AG10803 (cell line): ENCODE results near the gene MAN2A2.

Source experiments
- DNase-seq: peaks from one replicate; pipeline ENCODE4 v3.0.0; 2010; ENCODE audit warnings: low read depth
- H3K4me3 ChIP-seq: 2 replicates; pipeline ENCODE4 v1.5.1; 2011; ENCODE audit warnings: mild to moderate bottlenecking, low read length, control low read depth
- TF ChIP-seq, protein P1 (sequence below): conservative IDR thresholded peaks from 2 replicates; pipeline ENCODE4 v1.5.1; 2011; ENCODE audit warnings: mild to moderate bottlenecking, low read length, control low read depth, inconsistent platforms

Gene MAN2A2

DNA sequence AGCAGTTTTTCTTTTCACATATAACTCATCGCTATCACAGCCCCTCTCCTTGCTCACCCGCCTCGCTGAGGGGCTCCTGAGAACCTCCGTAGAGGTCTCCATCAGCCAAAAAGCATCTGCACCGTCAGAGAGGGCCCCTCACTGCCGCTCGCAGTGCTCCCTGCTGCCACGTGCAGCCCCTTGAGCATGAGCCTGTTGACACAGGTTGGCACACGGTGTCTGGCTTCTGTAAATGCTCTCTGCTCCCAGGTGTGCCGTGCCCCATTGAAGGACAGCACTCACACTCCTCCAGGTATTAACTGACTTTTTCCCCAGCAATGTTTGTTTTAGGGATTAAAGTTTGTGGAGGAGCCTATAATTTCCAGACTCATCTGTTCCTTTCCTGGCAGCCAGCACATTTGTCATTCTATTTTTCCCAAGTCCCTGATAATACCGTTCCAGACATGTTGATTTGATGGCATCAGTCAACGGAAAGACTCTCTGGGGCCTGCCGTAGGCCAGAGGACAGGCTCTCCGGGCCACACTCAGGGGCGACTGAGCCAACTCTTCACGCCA lies 36.9 kb upstream of the MAN2A2 start:
- no peak overlapping the region for H3K4me3 ChIP-seq
- DNase-seq, result no peak
- TF ChIP-seq, protein P1, sequence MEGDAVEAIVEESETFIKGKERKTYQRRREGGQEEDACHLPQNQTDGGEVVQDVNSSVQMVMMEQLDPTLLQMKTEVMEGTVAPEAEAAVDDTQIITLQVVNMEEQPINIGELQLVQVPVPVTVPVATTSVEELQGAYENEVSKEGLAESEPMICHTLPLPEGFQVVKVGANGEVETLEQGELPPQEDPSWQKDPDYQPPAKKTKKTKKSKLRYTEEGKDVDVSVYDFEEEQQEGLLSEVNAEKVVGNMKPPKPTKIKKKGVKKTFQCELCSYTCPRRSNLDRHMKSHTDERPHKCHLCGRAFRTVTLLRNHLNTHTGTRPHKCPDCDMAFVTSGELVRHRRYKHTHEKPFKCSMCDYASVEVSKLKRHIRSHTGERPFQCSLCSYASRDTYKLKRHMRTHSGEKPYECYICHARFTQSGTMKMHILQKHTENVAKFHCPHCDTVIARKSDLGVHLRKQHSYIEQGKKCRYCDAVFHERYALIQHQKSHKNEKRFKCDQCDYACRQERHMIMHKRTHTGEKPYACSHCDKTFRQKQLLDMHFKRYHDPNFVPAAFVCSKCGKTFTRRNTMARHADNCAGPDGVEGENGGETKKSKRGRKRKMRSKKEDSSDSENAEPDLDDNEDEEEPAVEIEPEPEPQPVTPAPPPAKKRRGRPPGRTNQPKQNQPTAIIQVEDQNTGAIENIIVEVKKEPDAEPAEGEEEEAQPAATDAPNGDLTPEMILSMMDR, result no peak

DNA sequence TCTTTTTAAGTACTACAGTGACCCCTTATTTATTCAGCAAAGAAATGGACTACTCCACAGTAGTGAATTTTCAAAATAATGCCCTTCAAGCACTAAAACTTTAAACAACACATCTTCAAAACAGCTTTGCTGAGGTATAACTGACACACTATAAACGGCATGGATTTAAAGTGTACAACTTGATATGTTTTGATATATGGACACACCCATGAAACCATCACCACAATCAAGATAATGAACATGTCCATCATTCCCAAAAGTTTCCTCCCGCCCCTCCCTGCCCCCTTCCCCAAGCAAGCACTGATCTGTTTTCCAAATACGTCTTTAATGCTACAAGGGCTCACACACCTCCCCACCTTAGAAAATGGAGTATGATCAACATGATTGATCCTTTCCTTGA lies 36.3 kb upstream of the MAN2A2 start:
- TF ChIP-seq, protein P1, result no peak
- no peak for DNase-seq

DNA sequence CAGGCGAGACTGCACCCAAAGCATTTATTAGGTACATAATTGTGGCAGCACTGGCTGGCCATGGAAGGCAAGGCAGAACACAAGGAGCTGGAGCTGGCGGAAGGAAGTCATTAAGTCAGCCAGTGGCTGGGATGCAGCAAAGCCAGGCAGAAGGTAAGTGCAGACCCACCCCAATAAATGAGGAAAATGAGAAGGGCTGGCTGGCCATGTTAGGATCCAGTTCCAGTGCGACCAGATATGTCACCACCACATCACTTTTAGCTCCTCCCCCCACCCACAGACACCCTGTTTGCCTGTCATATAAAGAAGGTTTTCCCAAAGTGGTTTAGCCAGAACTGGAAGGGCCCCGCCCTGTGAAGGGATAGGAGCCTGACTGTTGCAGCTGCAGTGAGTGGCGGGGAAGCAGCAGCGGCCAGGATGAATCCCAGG lies 34.8 kb upstream of the MAN2A2 start, which contains the start of gene FURIN:
Gene FURIN (plus strand): TSS at position 328 of the 429 bp plus-strand sequence. CDS start 7,153 bp downstream, outside the sequence.
- no peak for DNase-seq
- no peak within 1 kb of the TSS for H3K4me3 ChIP-seq

More for the DNA sequence above, 36.3 kb upstream of the MAN2A2 start:
- no peak overlapping the region for H3K4me3 ChIP-seq

DNA sequence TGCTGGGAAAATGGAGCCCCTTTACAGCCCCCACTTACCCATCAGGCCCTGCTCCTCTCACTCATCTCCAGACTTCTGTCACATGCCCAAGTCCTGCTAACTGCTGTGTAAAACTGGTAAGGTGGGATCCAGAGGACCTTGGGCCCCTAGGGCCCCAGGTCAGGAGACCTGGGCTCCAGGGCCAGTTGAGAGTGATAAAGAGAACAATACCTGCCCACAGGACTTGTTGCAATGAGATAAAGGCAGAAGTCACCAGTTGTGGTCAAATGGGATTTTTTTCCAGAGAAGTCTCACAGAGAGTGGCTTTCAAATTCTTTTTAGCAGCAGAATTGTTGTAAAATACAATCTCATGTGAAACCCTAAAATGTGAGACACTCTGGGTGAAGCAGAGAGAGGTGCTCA lies 34.0 kb upstream of the MAN2A2 start:
- no peak for DNase-seq
- TF ChIP-seq, protein P1, result no peak
- no peak overlapping the region for H3K4me3 ChIP-seq

More for the DNA sequence above, 34.8 kb upstream of the MAN2A2 start, which contains the start of gene FURIN:
- TF ChIP-seq, protein P1, result no peak

DNA sequence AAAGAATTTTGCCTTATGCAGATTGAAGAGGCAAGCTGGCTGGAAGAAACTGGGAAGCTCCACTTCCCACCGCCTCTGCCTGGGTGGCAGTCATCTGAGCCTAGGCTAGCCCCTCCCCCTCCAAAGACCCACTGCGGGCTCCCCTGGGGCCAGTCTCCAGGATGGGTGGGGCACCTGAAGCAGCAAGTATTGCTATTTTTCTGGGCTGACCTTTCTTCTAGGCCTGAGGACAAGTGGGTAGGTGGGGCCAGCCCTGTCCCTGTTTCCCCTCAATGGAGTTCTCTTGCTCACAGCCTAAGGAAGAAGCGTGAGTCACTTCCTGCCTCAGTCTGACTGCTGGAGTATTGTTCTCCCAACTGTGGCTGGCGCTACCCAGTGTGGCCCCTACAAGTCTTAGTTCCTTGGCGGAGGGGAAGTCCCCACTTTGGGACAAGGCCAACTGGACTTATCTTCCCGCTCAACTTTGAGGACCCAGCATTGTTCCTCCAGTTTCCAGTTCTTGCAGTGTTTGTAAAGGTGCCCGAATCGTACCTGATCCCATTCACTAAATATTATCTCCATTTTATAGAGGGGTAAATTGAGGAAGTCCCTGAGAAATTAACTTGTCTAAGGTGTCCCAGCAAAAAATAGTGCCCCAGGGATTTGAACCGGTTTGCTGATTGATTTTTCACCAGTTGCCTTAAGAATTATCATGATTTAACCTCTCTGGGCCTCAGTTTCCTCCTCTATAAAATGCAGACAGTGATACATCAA lies 33.3 kb upstream of the MAN2A2 start:
- TF ChIP-seq, protein P1, result no peak
- DNase-seq, result peak; percentile 64
- no peak overlapping the region; the same call in 1 of the 2 replicates for H3K4me3 ChIP-seq

DNA sequence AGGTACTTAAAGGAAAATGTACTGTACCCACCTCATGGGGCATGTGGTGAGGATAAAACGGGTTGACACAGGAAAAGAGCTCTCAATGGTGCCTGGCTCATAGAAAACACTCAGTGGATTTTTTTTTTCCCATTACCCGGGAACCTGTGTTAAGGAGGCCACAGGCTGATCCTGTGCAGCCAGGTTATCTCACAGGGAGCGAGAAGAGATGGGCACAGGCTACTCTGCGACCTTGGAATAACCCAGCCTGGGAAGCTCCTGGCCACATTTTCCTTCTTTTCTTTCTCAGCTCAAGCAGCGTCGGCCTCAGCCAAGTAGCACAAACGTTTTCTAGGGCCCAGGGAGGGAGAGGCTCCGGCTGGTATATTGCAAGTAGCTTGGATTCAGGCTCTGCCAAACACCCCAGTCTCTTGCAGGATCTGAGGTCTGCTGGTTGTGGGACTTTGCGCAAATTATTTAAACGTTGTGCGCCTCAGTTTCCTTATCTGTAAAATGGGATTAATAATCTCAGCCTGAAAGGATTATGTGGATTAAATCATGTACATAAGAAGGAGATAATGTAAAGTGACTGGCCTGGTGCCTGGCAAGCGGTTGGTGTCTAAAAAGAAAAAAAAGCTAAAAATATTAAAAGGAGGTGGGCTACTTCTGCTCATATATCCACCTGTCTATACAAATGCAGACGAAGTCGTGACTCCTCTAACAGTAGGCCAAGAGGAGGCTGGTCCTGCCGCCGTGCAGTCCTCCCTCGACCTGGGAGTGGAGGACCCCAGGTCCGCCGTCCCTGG lies 32.6 kb upstream of the MAN2A2 start:
- TF ChIP-seq, protein P1, result no peak
- H3K4me3 ChIP-seq, result peak overlapping the region; percentile 78
- no peak for DNase-seq
